Measurements from ENCODE around the gene GCNA.

Gene GCNA, protein sequence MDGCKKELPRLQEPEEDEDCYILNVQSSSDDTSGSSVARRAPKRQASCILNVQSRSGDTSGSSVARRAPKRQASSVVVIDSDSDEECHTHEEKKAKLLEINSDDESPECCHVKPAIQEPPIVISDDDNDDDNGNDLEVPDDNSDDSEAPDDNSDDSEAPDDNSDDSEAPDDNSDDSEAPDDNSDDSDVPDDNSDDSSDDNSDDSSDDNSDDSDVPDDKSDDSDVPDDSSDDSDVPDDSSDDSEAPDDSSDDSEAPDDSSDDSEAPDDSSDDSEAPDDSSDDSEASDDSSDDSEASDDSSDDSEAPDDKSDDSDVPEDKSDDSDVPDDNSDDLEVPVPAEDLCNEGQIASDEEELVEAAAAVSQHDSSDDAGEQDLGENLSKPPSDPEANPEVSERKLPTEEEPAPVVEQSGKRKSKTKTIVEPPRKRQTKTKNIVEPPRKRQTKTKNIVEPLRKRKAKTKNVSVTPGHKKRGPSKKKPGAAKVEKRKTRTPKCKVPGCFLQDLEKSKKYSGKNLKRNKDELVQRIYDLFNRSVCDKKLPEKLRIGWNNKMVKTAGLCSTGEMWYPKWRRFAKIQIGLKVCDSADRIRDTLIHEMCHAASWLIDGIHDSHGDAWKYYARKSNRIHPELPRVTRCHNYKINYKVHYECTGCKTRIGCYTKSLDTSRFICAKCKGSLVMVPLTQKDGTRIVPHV

DNA sequence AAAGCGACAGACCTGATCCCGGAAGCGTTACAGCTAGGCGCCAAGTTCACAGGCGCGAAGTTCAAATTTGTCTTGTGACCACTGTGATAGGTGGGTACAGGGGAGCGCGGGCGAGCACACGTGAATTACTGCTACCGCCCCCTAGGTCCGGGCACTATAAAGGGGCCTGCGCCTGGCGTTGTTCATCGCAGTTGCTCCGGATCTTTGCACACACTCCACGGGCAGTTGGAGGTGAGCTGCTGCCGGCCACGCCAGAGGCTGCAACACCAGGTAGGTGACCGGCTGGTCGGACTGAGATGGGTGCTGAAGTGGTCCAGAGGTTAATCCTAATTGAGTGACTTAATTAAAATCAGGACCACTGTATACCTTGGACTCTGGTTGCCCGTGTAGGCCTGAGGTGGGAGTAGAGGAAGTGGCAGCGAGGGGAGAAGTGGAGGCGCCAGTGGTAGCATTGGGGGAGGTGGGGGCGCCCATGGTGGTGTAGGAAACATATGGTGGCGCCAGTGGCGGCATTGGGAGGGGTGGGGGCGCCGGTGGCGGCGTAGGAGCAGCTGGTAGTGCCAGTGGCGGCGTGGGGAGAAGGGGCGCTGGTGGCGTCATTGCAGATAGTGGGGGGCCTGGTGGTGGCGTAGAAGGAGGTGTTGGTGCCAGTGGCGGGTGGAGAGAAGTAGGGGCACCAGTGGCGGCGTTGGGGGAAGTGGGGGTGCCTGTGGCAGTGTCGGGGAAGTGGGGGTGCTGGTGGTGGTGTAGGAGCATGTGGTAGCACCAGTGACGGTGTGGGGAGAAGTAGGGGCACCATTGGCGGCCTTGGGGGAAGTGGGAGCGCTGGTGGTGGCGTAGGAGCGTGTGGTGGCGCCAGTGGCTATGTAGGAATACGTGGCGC, at the start of gene GCNA:
Gene GCNA (plus strand): TSS at position 185 of the 883 bp plus-strand sequence. CDS start 2,385 bp downstream, outside the sequence.
- no peak for DNase-seq

- DNase-seq: peak; percentile 62
Observed at GRCh38 chrX:71532078-71532752, 46.0 kb upstream of the GCNA start.

- peak; percentile 95 for DNase-seq
Observed at GRCh38 chrX:71532753-71533425, 45.3 kb upstream of the GCNA start, which contains the start of gene OGT. TSS of gene OGT (plus strand) at chrX:71533104. CDS start at chrX:71533300, 196 bp downstream.

GRCh38 chrX:71533516-71533850, 44.8 kb upstream of the GCNA start:
- DNase-seq: no peak

DNA sequence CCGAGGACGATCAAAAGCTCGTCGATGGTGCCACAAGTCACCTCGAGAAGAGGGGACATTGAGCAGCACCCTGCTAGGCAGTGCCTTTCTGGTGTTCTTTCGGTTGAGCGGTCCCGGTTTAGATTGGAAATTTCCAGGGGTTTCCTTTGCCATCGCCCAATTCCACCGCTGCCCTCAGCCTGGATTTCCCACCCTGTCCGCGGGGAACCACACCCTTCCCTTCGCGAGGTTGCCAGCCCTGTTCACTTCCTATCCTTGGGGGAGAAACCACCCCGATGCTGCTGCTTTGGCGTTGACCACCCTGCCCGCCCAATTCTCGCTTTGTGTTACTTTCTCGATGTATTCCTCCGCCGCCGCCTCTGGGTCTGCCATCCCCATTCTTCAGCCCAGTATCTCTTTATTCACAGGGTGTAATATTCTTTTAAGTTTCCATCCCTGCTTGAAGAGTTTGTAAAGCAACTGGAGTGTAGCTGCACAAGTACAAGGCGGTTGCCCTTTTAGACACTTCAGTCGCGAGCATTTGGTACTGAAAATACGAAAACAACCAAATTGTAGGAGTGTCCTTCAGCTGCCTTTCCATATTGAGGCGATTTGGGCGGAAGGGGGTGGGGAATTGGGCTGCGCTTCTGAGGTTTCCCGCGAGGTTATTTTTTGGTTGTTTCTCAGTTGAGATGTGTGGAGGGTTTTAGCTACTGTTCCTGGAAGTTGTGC, 44.2 kb upstream of the GCNA start:
- DNase-seq: peak; percentile 58

DNA sequence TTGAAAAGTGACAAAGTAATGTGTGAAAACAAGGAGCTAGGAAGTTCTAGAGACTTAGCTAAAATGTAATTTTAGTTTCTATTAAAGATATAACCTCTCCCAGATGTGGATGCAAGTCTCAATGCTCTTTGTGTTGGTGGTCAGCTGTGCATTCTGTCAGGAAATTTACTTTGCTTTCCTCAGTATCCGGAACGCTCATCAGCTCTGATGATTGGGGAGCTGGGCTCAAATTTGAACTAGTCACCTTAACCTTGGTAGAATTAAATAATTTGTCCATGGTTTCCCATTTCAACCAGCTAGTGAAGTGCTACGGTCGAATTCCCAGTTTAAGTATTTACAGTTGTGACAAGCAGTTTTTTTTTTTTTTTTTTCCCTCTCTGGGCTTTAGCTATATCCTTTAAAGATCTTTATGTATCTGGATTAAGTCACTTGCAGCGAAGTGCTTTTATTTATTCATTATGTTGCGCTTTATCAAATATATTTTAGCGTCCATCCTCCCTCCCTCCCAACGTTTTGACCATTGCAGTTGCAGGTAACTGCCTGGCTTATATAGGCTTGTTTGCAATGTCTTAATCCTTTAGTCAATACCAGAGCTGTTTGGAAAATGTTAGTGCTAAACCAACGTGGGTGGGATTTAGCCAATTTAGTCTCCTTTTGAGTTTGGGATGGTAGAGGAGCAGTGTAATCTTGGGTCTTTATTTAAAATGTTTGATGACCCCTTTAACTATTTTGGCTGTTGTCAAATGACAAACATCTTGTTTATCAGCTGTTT, 43.3 kb upstream of the GCNA start:
- peak; percentile 7 for DNase-seq

DNA sequence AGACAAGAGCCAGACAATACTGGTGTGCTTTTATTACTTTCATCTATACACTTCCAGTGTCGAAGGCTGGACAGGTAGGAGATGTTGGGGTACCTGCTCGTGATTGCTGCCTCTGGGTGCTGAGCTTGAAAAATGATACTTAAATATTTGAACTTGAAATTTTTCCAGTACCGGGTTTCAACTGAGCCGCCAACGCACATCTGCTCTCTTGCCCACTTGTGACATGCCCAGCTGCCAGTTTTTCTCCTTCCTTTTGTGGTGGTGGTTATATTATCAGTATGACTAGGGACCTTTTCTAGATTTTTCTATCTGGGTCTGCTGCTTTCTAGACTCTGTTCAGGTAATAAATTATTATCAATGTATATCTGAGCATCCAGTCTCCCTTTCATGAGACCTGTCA, 42.0 kb upstream of the GCNA start:
- peak; percentile 2 for DNase-seq

GRCh38 chrX:71537743-71538142, 40.5 kb upstream of the GCNA start:
- DNase-seq: no peak

GRCh38 chrX:71540801-71541200, 37.4 kb upstream of the GCNA start:
- no peak for DNase-seq

DNA sequence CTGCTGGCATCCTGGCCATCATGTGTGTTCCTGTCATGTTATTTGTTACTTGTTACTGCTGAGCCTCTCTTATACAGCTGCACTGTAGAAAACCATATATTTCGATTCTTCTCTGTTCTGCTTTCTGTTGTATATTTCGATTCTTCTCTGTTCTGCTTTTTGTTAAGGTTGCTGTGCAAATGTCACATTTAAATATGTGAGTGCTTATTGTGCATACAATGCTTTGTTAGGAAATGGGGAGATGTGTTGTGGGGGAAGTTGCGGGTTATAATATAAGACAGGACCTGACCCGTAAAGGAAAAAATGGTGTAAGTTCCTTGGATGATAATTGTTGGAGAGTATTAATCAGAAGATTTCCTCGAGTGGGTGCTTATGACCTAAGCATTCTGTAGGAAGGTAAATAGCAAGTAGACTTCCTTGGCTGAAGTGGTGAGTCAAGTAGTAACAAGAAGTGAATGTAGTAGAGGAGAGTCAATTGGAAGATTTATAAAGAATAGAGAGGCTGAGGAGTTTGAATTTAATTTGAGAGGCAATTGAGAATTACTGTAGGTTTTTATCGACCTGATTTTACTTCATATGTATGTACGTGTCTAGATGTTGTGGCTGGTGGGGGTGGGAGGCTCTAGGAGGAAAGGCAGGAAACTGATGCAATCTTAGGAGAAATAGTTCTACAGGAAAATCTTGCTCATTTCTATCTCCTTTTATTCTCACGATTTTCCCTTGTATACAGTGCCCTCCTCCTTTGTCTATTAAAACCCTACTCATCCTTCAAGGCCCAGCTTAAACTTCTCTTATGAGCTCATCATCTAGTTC, 36.8 kb upstream of the GCNA start:
- peak; percentile 76 for DNase-seq

DNA sequence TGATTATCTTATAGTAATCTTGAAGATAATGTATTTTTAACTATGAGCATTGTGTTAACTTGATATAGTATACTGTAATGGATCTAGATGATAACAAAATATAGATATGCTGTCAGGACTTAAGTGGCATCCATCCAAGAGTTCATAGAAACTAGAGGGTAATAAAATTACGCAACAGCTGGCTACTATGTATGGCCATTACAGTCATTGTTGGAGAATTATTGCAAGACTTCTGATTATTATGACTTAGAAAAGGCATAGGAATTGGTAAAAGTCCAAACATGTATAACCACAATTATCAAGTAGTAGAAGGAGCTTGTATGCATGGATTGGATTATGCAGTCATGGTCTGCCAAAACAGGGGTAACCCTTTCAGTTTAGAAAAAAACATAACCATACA, 35.8 kb upstream of the GCNA start:
- DNase-seq: peak; percentile 69

DNA sequence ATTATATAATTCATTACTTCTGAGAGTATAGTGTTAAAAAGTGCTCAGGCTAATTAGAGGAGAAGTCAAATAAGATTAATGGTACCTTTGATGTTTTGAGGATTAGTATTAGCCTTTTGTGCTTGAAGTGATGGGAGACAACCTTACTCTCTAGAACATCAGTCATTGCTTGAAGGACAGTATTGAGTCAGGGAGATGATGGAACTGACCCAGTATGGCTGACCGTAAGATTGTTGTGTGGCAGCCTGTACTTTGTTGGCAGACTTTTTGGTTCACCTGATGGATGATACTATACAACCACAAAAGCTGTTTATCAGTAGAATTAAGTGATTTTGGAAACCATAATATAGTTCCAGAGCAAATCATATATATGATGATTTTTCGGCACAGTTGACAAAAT, 35.4 kb upstream of the GCNA start:
- DNase-seq: no peak

GRCh38 chrX:71543316-71543715, 34.9 kb upstream of the GCNA start:
- peak; percentile 88 for DNase-seq

DNA sequence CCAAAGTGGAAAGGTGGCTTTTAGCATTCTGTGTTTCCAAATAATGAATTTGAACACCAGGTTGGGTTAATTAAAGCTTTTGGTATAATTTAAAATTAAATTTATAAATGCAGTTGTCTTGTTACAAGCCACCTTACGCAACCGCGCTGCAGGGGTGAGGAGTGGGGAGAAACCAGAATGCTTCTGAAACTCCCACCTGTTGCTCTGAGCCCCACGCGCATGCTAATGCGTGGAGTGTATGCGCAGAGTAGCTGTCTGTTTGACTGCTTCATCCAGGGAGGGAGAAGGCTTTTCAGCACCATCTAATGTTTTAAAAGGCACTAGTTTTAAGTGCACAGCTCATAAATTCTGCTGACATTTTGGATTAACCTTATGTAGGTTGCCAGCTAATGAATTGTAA, 32.9 kb upstream of the GCNA start:
- DNase-seq: no peak

DNA sequence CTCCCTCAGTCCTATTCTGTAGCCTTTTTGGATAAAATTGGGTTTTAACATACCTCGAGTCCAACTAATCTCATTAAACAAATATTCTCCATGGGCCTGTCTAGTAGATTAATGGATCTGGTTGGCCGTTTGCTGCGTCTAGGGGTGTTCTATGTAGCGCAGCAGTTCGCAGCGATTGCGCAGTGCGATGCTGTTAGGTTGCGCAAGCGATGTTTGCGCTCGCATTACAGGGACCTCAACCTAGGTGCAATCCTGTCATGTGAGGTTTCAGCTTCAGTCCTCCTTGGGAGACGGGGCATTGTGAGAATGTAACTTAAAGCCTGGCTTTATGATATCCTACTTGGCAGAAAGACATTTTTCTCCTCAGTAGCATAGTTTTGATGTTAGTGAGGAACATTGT, 31.4 kb upstream of the GCNA start:
- DNase-seq: no peak

DNA sequence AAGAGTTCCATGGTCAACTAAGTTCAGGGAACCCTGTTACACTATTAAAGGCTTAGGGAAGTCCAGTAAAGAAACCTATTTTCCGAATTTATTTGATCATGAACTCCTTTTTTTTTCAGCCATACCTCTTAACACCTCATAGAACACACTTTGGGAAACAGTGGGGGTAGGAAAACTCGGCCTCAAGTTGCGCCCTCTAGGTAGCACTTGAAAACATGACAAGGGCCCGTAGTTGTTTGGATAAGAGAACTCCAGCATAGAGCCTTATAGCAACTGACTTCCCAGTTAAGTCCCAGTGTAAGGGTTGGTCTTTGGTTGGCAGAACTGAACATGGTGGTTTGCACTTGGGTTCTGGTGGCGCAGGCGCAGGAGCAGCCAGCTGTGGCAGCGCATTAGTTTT, 30.9 kb upstream of the GCNA start:
- no peak for DNase-seq

- no peak for DNase-seq
Observed at GRCh38 chrX:71549986-71550385, 28.3 kb upstream of the GCNA start.

- no peak for DNase-seq
Observed at GRCh38 chrX:71550578-71550977, 27.7 kb upstream of the GCNA start.

- DNase-seq: no peak
Observed at GRCh38 chrX:71556036-71556435, 22.2 kb upstream of the GCNA start.

DNA sequence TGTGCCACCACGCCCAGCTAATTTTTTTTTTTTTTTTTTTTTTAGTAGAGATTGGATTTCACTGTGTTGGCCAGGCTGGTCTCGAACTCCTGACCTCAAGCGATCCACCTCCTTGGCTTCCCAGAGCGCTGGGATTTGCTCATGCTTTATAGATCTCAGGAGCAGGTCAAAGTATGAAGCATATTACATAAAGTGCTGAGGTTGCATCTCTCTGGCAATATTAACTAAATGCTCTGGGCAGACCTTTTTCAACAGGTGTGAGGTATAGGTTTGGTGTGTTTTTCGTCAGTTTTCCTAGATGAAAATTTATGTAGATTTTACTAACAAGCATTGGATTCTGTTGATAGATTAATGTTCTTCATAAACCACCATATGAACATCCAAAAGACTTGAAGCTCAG, 19.3 kb upstream of the GCNA start:
- no peak for DNase-seq

All from EL (cell line).